ENCODE measurements around the gene EIF3A. TPM values are rescaled to one million over a fixed set of nuclear protein-coding genes. Genes with fewer than 3 reads are reported as not detected.

Gene EIF3A
- total RNA-seq, 1 donor from 2014 or later = 146 TPM

GRCh38 chr10:119084896-119085295 lies 4.3 kb upstream of the EIF3A start:
- Histone ChIP-seq H3K27me3 (ENCODE audit: insufficient read depth, low read length) (no peaks in the 10 kb centered on the region), H3K9ac (ENCODE audit: low read length) (no peak overlapping the region), H3K79me2 (ENCODE audit: insufficient read depth, low read length) (peaks cover 15% of the 10 kb centered on the region), H3K4me3 (ENCODE audit: insufficient read depth, low read depth, low read length) (no peak overlapping the region), H3K36me3 (ENCODE audit: insufficient read depth, low read length) (no peaks in the 10 kb centered on the region), H3K4me1 (ENCODE audit: insufficient read depth, low read length) (peaks cover 5% of the 10 kb centered on the region), H3K9me3 (ENCODE audit: insufficient read depth, low read depth, low read length) (no peaks in the 10 kb centered on the region), H3K27ac (ENCODE audit: low read depth, low read length) (no peak overlapping the region), H3K4me2 (ENCODE audit: low read length) (no peak overlapping the region), H4K20me1 (ENCODE audit: insufficient read depth, low read length) (peaks cover 1% of the 10 kb centered on the region), H2AFZ (ENCODE audit: low read depth, low read length) (no peak overlapping the region)
- Mint-ChIP-seq H3K36me3 (ENCODE audit: low read depth, unreplicated experiment) (no peaks in the 10 kb centered on the region), H3K27ac (ENCODE audit: unreplicated experiment) (no peak overlapping the region), H3K9me3 (ENCODE audit: unreplicated experiment) (peaks cover 2% of the 10 kb centered on the region), H3K4me3 (ENCODE audit: unreplicated experiment) (no peak overlapping the region), H3K27me3 (ENCODE audit: low read depth, unreplicated experiment) (peaks cover 4% of the 10 kb centered on the region), H3K4me1 (ENCODE audit: low read depth, unreplicated experiment) (peaks cover 7% of the 10 kb centered on the region)
- DNase-seq (ENCODE audit: low read depth) (no peak), FAIRE-seq (no peak)
- TF ChIP-seq EZH2 (IDR thresholded peaks at IDR 0.05; ENCODE audit: insufficient read depth, low read length) (no peak), CTCF (IDR thresholded peaks at IDR 0.05; ENCODE audit: insufficient read depth, low read depth, low read length) (no peak)

- H3K4me3 ChIP-seq (ENCODE audit: insufficient read depth, low read depth, low read length) = peak overlapping the region; percentile 99
- peaks cover 10% of the 10 kb centered on the region for H3K4me1 ChIP-seq (ENCODE audit: insufficient read depth, low read length)
- no peaks in the 10 kb centered on the region for H3K27me3 Mint-ChIP-seq (ENCODE audit: low read depth, unreplicated experiment)
- DNase-seq (ENCODE audit: low read depth) (peak; percentile 57), FAIRE-seq (no peak)
- H3K4me2 ChIP-seq (ENCODE audit: low read length) = peak overlapping the region; percentile 95
- peaks cover 64% of the 10 kb centered on the region for H3K79me2 ChIP-seq (ENCODE audit: insufficient read depth, low read length)
- peak overlapping the region; percentile 98 for H3K27ac ChIP-seq (ENCODE audit: low read depth, low read length)
- H3K9me3 ChIP-seq (ENCODE audit: insufficient read depth, low read depth, low read length) = no peaks in the 10 kb centered on the region
- peak overlapping the region; percentile 52 for H2AFZ ChIP-seq (ENCODE audit: low read depth, low read length)
- peak overlapping the region; percentile 100 for H3K27ac Mint-ChIP-seq (ENCODE audit: unreplicated experiment)
- peaks cover 48% of the 10 kb centered on the region for H4K20me1 ChIP-seq (ENCODE audit: insufficient read depth, low read length)
- peaks cover 9% of the 10 kb centered on the region for H3K4me1 Mint-ChIP-seq (ENCODE audit: low read depth, unreplicated experiment)
- peak overlapping the region; percentile 100 for H3K9ac ChIP-seq (ENCODE audit: low read length)
- H3K36me3 ChIP-seq (ENCODE audit: insufficient read depth, low read length) = no peaks in the 10 kb centered on the region
- H3K9me3 Mint-ChIP-seq (ENCODE audit: unreplicated experiment) = no peaks in the 10 kb centered on the region
- no peak for TF ChIP-seq CTCF (IDR thresholded peaks at IDR 0.05; ENCODE audit: insufficient read depth, low read depth, low read length)
- no peak for TF ChIP-seq EZH2 (IDR thresholded peaks at IDR 0.05; ENCODE audit: insufficient read depth, low read length)
- no peaks in the 10 kb centered on the region for H3K27me3 ChIP-seq (ENCODE audit: insufficient read depth, low read length)
- peaks cover 2% of the 10 kb centered on the region for H3K36me3 Mint-ChIP-seq (ENCODE audit: low read depth, unreplicated experiment)
- H3K4me3 Mint-ChIP-seq (ENCODE audit: unreplicated experiment) = peak overlapping the region; percentile 100
Observed at GRCh38 chr10:119079599-119080520, 757 bp downstream of the EIF3A start.

All from astrocyte (in vitro differentiated cells and primary cell).